ENCODE results near the gene DEGS2. TPM values are rescaled to one million over a fixed set of nuclear protein-coding genes. Genes with fewer than 3 reads are reported as not detected.

DEGS2 gene
- total and polyA plus RNA-seq, 2 of the 13 experiments (the other 11 are each of a cell fraction or from before 2014, with no cell fraction given) = 0.09 TPM

DNA sequence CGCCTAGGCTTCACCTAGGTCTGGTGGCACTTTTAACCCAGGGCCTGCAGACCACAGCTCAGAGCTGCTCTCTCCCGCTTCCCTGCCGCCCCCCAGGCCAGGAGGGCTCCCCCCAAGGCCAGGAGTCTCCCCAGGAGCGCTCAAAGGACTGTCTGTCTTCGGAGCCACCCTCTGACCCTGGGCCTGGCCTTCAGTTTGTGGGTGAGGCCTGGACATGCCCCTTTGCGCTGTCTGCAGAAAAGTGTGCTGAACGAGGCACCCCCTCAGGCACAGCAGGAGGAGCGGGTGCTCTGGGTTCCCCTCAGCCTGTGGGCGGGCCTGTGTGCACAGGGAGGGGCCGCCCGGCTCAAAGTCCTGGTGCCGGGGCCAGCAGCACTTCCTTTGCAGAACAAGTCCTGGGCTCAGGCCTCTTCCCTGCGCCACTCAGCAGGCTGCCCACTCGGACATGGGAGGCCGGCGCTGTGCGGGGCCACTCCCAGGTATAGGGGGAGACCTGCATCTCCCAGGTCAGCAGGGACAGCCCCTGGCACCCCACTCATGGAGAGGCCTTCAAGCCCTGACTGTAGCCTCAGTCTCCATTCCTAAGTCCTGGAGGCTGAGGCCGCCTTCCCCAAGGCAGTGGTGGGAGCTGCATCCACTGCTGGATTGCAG, 14.3 kb downstream of the DEGS2 start (continued):
- TF ChIP-seq, protein P1, sequence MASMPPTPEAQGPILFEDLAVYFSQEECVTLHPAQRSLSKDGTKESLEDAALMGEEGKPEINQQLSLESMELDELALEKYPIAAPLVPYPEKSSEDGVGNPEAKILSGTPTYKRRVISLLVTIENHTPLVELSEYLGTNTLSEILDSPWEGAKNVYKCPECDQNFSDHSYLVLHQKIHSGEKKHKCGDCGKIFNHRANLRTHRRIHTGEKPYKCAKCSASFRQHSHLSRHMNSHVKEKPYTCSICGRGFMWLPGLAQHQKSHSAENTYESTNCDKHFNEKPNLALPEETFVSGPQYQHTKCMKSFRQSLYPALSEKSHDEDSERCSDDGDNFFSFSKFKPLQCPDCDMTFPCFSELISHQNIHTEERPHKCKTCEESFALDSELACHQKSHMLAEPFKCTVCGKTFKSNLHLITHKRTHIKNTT (CRISPR knock-in tag; IDR thresholded peaks at IDR 0.05) = no peak
- TF ChIP-seq MLLT10 (CRISPR knock-in tag; IDR thresholded peaks at IDR 0.05) = no peak
- TF ChIP-seq ZNF883 (CRISPR knock-in tag; IDR thresholded peaks at IDR 0.05; ENCODE audit: not compliant biosample characterization) = no peak
- TF ChIP-seq SNRNP70 (IDR thresholded peaks at IDR 0.05; ENCODE audit: low read depth, low read length) = no peak
- TF ChIP-seq NR2F6 (IDR thresholded peaks at IDR 0.05) = peak; percentile 10; the same call in 1 of the 2 replicates
- peak; percentile 67 for TF ChIP-seq NR2F6 (CRISPR knock-in tag; IDR thresholded peaks at IDR 0.05)
- no peak for TF ChIP-seq ZBTB21 (CRISPR knock-in tag; IDR thresholded peaks at IDR 0.05)
- TF ChIP-seq ZC3H4 (CRISPR knock-in tag; IDR thresholded peaks at IDR 0.05; ENCODE audit: borderline replicate concordance) = no peak
- TF ChIP-seq ZNF430 (CRISPR knock-in tag; IDR thresholded peaks at IDR 0.05) = peak; percentile 66; the same call in 1 of the 2 replicates
- peak; percentile 78; the same call in 1 of the 2 replicates for TF ChIP-seq ZSCAN21 (CRISPR knock-in tag; IDR thresholded peaks at IDR 0.05; ENCODE audit: borderline replicate concordance)
- TF ChIP-seq, protein P2, sequence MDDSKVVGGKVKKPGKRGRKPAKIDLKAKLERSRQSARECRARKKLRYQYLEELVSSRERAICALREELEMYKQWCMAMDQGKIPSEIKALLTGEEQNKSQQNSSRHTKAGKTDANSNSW (CRISPR knock-in tag; IDR thresholded peaks at IDR 0.05; ENCODE audit: borderline replicate concordance) = no peak
- no peak for TF ChIP-seq LRRFIP1 (CRISPR knock-in tag; conservative IDR thresholded peaks at IDR 0.05)
- TF ChIP-seq ZNF121 (CRISPR knock-in tag; IDR thresholded peaks at IDR 0.05) = no peak
- TF ChIP-seq BCL3 (CRISPR knock-in tag; IDR thresholded peaks at IDR 0.05) = no peak
- no peak for TF ChIP-seq FOXM1 (CRISPR knock-in tag; IDR thresholded peaks at IDR 0.05)
- TF ChIP-seq ZNF513 (CRISPR knock-in tag; conservative IDR thresholded peaks at IDR 0.05) = no peak
- no peak for TF ChIP-seq ZNF550 (CRISPR knock-in tag; IDR thresholded peaks at IDR 0.05; ENCODE audit: borderline replicate concordance)
- no peak for TF ChIP-seq ZNF737 (CRISPR knock-in tag; IDR thresholded peaks at IDR 0.05; ENCODE audit: borderline replicate concordance)

Measured in HepG2 (cell line).